ENCODE data around the gene FBF1.
"Not testable (repeated sequence)": the region's sequence is repeated elsewhere in the genome, so short reads cannot be mapped to it uniquely, and the experiment has no call there.

The FBF1 gene

DNA sequence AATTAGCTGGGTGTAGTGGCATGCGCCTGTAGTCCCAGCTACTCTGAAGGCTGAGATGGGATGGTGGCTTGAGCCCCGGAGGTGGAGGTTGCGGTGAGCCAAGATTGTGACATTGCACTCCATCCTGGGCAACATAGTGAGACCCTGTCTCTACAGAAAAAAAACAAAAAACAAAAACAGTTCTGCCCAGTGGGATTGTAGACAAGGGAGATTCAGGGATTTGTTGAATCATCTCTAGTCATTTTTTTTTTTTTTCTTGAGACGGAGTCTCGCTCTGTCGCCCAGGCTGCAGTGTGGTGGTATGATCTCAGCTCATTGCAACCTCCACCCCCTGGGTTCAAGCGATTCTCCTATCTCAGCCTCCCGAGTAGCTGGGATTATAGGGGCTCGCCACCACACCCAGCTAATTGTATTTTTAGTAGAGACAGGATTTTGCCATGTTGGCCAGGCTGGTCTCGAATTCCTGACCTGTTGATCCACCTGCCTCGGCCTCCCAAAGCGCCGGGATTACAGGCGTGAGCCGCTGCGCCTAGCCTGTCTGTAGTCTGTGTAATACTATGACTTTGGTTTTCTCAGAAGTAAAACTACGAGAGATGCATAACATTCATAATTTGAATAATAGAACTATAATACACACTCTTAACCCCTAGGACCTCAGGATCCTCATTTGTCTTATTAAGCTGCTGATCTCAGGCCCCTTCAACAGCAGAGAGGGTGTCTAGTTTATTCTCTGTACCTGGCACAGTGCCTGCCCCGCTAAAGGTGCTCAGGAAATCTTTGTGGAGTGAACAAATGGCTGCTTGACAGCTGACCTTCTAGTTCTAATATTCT, 39.6 kb upstream of the FBF1 start:
- in situ Hi-C loops (cut with MboI; ENCODE audit: low sequenced_read_pairs, unreplicated experiment) = no loop called here

DNA sequence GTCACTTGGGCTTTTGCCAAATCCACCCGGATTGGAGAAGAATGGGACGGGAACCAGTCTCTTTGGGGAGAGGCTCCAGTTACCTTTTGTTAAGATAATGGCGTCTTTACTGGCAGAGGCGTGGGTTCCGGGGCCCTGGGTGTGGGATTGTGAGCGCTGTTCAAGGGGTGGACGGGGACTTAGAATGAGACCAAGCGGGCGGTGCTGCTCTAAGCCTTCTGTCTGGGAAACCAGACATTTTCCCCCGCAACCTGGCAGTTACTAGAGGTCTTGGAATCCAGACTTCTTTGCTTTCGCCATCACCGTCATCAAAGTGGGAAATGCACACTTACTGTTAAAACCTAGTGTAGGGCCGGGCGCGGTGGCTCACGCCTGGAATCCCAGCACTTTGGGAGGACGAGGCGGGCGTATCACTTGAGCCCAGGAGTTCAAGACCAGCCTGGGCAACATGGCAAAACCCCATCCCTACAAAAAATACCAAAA, 38.9 kb upstream of the FBF1 start:
- in situ Hi-C loops (cut with MboI; ENCODE audit: low sequenced_read_pairs, unreplicated experiment) = no loop called here
- TF ChIP-seq, protein P1, sequence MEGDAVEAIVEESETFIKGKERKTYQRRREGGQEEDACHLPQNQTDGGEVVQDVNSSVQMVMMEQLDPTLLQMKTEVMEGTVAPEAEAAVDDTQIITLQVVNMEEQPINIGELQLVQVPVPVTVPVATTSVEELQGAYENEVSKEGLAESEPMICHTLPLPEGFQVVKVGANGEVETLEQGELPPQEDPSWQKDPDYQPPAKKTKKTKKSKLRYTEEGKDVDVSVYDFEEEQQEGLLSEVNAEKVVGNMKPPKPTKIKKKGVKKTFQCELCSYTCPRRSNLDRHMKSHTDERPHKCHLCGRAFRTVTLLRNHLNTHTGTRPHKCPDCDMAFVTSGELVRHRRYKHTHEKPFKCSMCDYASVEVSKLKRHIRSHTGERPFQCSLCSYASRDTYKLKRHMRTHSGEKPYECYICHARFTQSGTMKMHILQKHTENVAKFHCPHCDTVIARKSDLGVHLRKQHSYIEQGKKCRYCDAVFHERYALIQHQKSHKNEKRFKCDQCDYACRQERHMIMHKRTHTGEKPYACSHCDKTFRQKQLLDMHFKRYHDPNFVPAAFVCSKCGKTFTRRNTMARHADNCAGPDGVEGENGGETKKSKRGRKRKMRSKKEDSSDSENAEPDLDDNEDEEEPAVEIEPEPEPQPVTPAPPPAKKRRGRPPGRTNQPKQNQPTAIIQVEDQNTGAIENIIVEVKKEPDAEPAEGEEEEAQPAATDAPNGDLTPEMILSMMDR (IDR thresholded peaks at IDR 0.05; ENCODE audit: borderline replicate concordance, control extremely low read depth, extremely low read depth, insufficient read depth, missing control alignments) = no peak
- no peak for DNase-seq (ENCODE audit: low spot score)

More for the DNA sequence above, 39.6 kb upstream of the FBF1 start:
- no peak for DNase-seq (ENCODE audit: low spot score)
- TF ChIP-seq, protein P1 (IDR thresholded peaks at IDR 0.05; ENCODE audit: borderline replicate concordance, control extremely low read depth, extremely low read depth, insufficient read depth, missing control alignments) = no peak

DNA sequence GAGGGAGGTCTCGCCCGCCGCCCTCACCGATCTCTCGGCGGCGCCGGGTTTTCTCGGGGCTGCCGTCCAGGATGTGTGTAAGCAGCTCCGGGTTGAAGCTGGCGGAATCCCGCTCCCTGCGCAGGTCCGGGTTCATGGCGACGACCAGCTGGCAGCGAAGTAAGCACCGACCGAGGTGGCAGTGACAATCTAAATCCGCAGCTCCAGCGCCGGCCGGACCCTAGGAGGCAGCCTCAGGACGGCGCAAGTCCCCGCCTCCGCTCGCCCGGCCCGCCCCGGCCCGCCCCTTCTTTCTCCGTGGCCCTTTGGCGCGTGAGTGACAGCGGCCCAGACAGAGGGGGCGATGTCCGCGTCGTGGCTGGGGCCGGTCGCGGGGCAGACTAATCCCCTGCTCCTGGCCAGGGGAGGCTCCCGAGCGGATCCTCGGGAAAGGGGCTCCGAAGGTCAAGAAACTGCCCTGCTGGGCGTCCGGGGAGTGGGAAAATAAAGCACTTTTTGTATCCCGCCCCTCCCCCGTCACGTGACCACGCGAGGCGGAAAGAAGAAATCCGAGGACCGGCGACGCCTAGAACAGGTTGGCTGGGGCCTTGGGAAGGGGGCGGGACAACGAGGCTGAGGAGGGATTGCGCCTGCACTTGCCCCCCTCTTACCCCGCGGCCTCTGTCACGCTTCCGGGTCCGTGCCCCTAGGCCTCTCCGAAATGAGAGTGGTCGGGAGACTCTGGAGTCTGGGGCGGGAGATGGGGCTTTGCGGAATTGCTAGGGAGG, 38.3 kb upstream of the FBF1 start, which contains the start of the genes ACOX1 and TEN1:
ACOX1 (minus strand) TSS at position 229 of the 767 bp plus-strand sequence; CDS start at position 136, 93 bp downstream.
TEN1 (plus strand) TSS at position 303 of the 767 bp plus-strand sequence. CDS start 6,953 bp downstream, outside the sequence.
- DNase-seq (ENCODE audit: low spot score) = peak; percentile 95
- in situ Hi-C loops (cut with MboI; ENCODE audit: low sequenced_read_pairs, unreplicated experiment) = no loop called here
- TF ChIP-seq, protein P1 (IDR thresholded peaks at IDR 0.05; ENCODE audit: borderline replicate concordance, control extremely low read depth, extremely low read depth, insufficient read depth, missing control alignments) = peak; percentile 30

DNA sequence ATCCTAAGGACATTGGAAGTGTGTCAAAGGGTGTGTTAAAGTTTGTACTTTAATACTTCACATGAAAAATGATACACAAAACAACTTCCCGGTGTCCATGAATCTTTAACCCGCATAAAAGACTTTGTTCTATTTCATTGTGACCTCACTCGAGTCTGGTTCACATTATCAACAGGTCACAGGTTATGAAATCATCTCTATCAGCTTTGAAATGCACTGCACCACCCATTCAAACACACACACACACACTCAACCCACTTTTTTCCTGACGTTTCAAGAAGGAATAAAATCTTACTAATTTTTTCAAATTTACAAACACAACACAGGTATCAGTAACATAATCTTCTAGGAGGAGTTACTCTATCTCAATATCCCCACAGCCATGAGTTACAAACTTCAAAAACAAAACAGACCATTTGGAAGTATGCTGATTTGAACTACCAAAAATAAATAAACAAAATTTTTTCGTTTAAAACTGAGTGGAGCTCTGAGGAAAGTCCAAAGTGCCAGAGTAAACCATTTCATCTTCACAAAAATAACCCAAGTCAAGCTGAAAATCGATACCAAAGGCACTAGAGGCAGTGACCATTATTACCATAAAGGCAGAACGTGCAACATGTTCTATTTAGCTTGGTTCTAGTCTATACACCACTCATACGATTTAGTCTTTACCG, 35.5 kb upstream of the FBF1 start:
- DNase-seq (ENCODE audit: low spot score) = no peak
- TF ChIP-seq, protein P1 (IDR thresholded peaks at IDR 0.05; ENCODE audit: borderline replicate concordance, control extremely low read depth, extremely low read depth, insufficient read depth, missing control alignments) = no peak
- in situ Hi-C loops (cut with MboI; ENCODE audit: low sequenced_read_pairs, unreplicated experiment) = no loop called here

DNA sequence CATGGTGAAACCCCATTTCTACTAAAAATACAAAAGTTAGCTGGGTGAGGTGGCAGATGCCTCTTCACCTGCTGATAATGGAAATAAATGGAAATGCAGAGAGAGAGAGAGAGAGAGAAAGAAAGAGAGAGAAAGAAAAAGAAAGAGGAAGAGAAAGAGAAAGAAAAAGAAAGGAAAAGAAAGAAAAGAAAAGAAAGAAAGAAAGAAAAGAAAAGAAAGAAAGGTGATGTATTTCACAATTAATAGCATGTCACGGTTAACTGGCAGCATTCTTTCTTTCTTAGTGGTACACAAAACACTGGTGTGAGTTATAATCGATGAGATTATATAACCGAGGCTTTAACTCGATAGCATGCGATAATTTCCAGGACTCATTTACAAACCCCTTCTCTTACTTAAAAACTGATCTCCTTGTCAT, 34.9 kb upstream of the FBF1 start:
- TF ChIP-seq, protein P1 (IDR thresholded peaks at IDR 0.05; ENCODE audit: borderline replicate concordance, control extremely low read depth, extremely low read depth, insufficient read depth, missing control alignments) = no peak
- in situ Hi-C loops (cut with MboI; ENCODE audit: low sequenced_read_pairs, unreplicated experiment) = no loop called here
- no peak for DNase-seq (ENCODE audit: low spot score)

DNA sequence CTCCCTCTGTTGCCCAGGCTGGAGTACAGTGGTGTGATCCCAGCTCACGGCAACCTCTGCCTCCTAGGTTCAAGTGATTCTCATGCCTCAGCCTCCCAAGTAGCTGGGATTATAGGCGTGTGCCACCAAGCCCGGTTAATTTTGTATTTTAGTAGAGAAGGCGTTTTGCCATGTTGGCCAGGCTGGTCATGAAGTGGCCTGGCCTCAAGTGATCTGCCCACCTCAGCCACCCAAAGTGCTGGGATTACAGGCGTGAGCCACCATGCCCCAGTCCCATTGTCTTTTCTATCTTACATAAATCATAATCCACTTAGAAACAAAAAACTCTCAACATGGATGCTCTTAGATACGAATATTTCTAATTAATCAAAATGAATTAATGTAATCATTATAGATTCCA, 34.3 kb upstream of the FBF1 start:
- DNase-seq (ENCODE audit: low spot score); in situ Hi-C loops (cut with MboI; ENCODE audit: low sequenced_read_pairs, unreplicated experiment): not testable (repeated sequence)

Data from GM13976 (cell line).